Esophagus squamous epithelium (tissue), 4 donors: ENCODE data around the gene DHPS.
"Not testable (repeated sequence)": the region's sequence is repeated elsewhere in the genome, so short reads cannot be mapped to it uniquely, and the experiment has no call there.

Experiments used
- CTCF ChIP-seq, 6 experiments: fragments of 450-650 bp in 4 of 6; fragments of 200-600 bp in 2 of 6; sonication (generic) in 2 of 6; IDR thresholded peaks; one replicate each; pipeline ENCODE4 v1.5.1; 2016 to 2019; ENCODE audit warnings: antibody characterized with exemption in 6 of 6, mild to moderate bottlenecking in 4 of 6, moderate library complexity in 4 of 6
- POLR2A ChIP-seq, 4 donors: fragments of 450-650 bp; IDR thresholded peaks; one replicate each; pipeline ENCODE4 v1.6.1; 2017; ENCODE audit warnings: antibody characterized with exemption in 4 of 4, mild to moderate bottlenecking in 4 of 4, moderate library complexity in 3 of 4

GRCh38 chr19:12697425-12697824 lies 15.7 kb upstream of the DHPS start:
- not testable (repeated sequence) for TF ChIP-seq POLR2A, CTCF (IDR thresholded peaks at IDR 0.05)
